DOHH2 (cell line): Measurements from ENCODE around the gene FADS6.

Experiments used
- H3F3A ChIP-seq: fragments of 200-600 bp; sonication (generic), shearing (Covaris generic); 2 replicates; pipeline ENCODE4 v1.6.0; 2016; ENCODE audit warnings: antibody characterized with exemption, mild to moderate bottlenecking; ENCODE audit not compliant: control insufficient read depth, insufficient read depth
- H3K27ac ChIP-seq: fragments of 200-600 bp; sonication (generic); 2 replicates; pipeline ENCODE4 v1.5.1; 2014; ENCODE audit warnings: low read depth, mild to moderate bottlenecking, low read length, moderate library complexity
- H3K27me3 ChIP-seq: fragments of 200-600 bp; sonication (generic); 2 replicates; pipeline ENCODE4 v1.6.1; 2014; ENCODE audit warnings: mild to moderate bottlenecking, low read length, mixed read lengths; ENCODE audit not compliant: control insufficient read depth
- H3K36me3 ChIP-seq: fragments of 200-600 bp; sonication (generic); 2 replicates; pipeline ENCODE4 v1.6.1; 2014; ENCODE audit warnings: mild to moderate bottlenecking, low read length, moderate library complexity, mixed read lengths; ENCODE audit not compliant: control insufficient read depth
- H3K4me1 ChIP-seq: fragments of 200-600 bp; sonication (generic); 2 replicates; pipeline ENCODE4 v1.6.1; 2014; ENCODE audit warnings: mild to moderate bottlenecking, low read length, mixed read lengths; ENCODE audit not compliant: control insufficient read depth
- H3K4me2 ChIP-seq: fragments of 200-600 bp; sonication (generic); 2 replicates; pipeline ENCODE4 v1.6.0; 2014; ENCODE audit warnings: mild to moderate bottlenecking, low read length, moderate library complexity
- H3K4me3 ChIP-seq: fragments of 200-600 bp; sonication (generic); 2 replicates; pipeline ENCODE4 v1.5.1; 2014; ENCODE audit warnings: mild to moderate bottlenecking, low read length, mixed read lengths
- H3K79me2 ChIP-seq: fragments of 200-600 bp; sonication (generic); 2 replicates; pipeline ENCODE4 v1.6.1; 2014; ENCODE audit warnings: mild to moderate bottlenecking, low read length, mixed read lengths; ENCODE audit not compliant: control insufficient read depth
- H3K9me2 ChIP-seq: fragments of 200-600 bp; sonication (generic); replicated peaks from 2 replicates; pipeline ENCODE4 v1.6.1; 2014; ENCODE audit warnings: mild to moderate bottlenecking, low read length, mixed read lengths; ENCODE audit not compliant: control insufficient read depth
- H3K9me3 ChIP-seq: fragments of 200-600 bp; sonication (generic); 2 replicates; pipeline ENCODE4 v1.6.1; 2014; ENCODE audit warnings: antibody characterized with exemption, low read length, mixed read lengths; ENCODE audit not compliant: control insufficient read depth, insufficient read depth
- H4K20me1 ChIP-seq: fragments of 200-600 bp; sonication (generic); 2 replicates; pipeline ENCODE4 v1.6.0; 2014; ENCODE audit warnings: low read depth, mild to moderate bottlenecking, antibody characterized with exemption, low read length, moderate library complexity; ENCODE audit not compliant: control insufficient read depth, insufficient read depth
- CTCF ChIP-seq: fragments of 200-600 bp; sonication (generic); IDR thresholded peaks from one replicate; pipeline ENCODE4 v1.5.1; 2014; ENCODE audit warnings: antibody characterized with exemption, mild to moderate bottlenecking, low read depth, low read length; ENCODE audit not compliant: poor library complexity, severe bottlenecking
- EZH2phosphoT487 ChIP-seq: fragments of 200-600 bp; sonication (generic); IDR thresholded peaks from 2 replicates; pipeline ENCODE4 v1.6.1; 2017; ENCODE audit warnings: borderline replicate concordance, mild to moderate bottlenecking, antibody characterized with exemption, low read length, moderate library complexity, mixed read lengths

The FADS6 gene

DNA sequence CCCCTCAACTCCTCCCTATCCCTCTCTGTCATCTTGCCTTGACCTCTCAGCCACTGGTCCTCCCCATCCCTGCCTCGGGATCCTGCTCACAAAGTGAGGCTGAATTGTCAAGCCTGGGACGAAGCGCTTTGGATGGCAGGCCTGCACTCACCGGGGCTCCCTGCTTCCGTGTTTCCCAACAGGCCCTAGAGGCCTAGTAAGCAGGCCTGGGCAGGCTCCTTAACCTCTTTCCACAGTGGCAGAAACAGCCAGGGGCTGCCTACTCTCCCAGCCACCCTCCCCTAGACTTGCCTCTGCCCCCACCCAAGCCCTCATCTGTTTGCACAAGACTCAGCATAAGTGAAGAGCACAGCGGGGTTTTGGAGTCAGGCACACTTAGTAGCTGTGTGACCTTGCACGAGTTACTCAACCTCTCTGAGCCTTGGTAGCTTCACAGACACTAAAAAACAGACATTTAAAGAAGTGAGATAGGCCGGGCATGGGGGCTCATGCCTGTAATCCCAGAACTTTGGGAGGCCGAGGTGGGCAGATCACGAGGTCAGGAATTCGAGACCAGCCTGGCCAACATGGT is 5.0 kb upstream of the FADS6 start:
- no peaks in the 10 kb centered on the region for H3K36me3 ChIP-seq
- no peak overlapping the region for H3K4me2 ChIP-seq
- TF ChIP-seq CTCF (no peak), EZH2phosphoT487 (no peak)
- H3K27ac ChIP-seq: no peak overlapping the region
- peaks cover 4% of the 10 kb centered on the region; the same call in 1 of the 2 replicates for H3K27me3 ChIP-seq
- H3K4me1 ChIP-seq: no peaks in the 10 kb centered on the region
- no peaks in the 10 kb centered on the region for H3F3A ChIP-seq
- no peak overlapping the region for H3K4me3 ChIP-seq
- H4K20me1 ChIP-seq: no peaks in the 10 kb centered on the region
- H3K9me2 ChIP-seq: no peaks in the 10 kb centered on the region
- H3K79me2 ChIP-seq: no peaks in the 10 kb centered on the region
- no peaks in the 10 kb centered on the region for H3K9me3 ChIP-seq

DNA sequence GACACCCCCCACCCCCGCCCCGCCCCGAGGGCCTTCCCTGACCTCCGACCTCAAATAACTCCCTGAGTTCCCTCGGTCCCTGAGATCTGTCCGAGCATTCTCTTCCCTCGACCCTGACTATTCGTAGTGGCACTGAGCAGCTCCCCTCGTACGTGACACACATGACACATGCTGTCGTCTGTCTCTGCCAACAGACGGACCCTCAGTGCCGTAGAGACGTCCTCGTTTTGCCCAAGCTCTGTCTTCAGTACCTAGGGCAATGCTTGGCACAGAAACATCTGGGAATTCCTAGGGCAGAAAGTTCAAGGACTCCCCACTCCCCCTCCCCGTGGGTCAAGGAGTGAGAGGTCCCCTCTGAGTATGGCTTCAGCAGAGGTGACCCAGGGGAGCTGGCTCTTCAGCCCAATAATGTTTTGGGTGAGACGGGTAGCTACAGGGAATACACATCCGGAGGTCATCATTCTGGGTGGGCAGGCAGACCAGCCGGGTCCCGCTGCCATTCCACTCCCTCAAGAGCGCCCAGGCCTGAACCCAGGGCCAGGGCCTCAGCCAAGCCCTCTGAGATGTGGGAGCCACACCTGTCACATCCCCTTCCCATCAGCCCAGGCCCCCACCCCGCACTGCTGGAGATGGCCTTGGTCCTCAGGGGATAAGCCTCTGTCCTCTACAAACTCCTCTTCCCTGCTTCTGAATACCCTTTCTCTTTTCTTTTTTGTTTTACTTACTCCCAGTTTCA is 671 bp upstream of the FADS6 start:
- H3K4me3 ChIP-seq: no peak overlapping the region
- H3K36me3 ChIP-seq: no peaks in the 10 kb centered on the region
- H3K4me1 ChIP-seq: no peaks in the 10 kb centered on the region
- no peaks in the 10 kb centered on the region for H3F3A ChIP-seq
- H3K79me2 ChIP-seq: no peaks in the 10 kb centered on the region
- H3K27me3 ChIP-seq: no peaks in the 10 kb centered on the region
- TF ChIP-seq EZH2phosphoT487 (no peak), CTCF (no peak)
- no peak overlapping the region for H3K27ac ChIP-seq
- H4K20me1 ChIP-seq: no peaks in the 10 kb centered on the region
- H3K9me2 ChIP-seq: no peaks in the 10 kb centered on the region
- H3K9me3 ChIP-seq: no peaks in the 10 kb centered on the region
- H3K4me2 ChIP-seq: no peak overlapping the region

DNA sequence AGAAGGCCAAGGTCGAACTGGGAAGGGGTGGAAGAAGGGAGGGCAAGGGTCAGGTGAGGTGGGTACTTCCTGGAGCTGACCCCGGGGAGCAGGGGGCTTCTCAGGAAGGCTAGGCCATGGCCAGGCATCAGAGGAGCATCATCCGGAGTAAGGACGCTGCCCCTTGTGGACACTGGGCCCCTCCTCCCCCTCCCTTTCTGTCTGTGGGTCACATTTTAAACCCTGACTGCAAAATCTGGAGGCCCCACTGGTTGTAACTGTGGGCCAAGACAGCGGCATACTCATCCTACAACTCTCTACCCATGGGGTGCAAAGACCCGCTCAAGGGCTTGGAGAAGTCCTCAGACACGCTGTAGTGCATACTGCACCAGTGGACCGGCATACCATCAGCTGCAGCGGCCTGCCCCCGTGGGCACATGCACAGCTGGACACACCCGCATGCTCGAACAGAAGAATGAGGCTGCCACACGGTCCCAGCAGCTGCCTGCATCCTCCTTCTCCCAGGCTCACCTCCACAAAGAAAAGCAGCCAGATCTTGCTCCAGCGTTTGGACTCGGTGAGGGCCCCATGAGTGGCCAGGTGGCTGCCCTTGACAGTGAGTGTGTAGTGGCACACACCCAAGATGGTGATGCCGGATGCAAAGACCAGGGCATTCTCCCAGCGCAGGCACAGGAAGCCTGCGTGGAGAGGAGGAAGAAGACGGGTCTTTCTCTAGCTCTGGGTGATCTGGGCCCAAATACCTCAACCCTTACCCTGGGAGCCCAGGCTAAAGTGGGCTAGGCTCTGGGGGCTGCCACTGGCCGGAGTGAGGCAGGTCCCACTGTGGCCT is 1.2 kb downstream of the FADS6 start:
- Histone ChIP-seq H3K27ac (no peak overlapping the region), H3K4me2 (no peak overlapping the region), H4K20me1 (no peaks in the 10 kb centered on the region), H3K36me3 (no peaks in the 10 kb centered on the region), H3K4me1 (no peaks in the 10 kb centered on the region), H3K27me3 (0 out of 2 replicates have a peak, but pooled peaks cover 2% of the 10 kb centered on the region), H3K9me2 (no peaks in the 10 kb centered on the region), H3K9me3 (no peaks in the 10 kb centered on the region), H3K4me3 (no peak overlapping the region), H3F3A (no peaks in the 10 kb centered on the region), H3K79me2 (no peaks in the 10 kb centered on the region)
- TF ChIP-seq CTCF: no peak
- no peak for TF ChIP-seq EZH2phosphoT487
